Progenitor cell of endocrine pancreas (in vitro differentiated cells): ENCODE measurements around the gene SPAG4. TPM values are rescaled to one million over a fixed set of nuclear protein-coding genes. Genes with fewer than 3 reads are reported as not detected.

Source experiments
- DNase-seq: peaks from one replicate; pipeline ENCODE4 v3.0.0; 2021; ENCODE audit warnings: low spot score; ENCODE audit not compliant: unreplicated experiment
- H3K27ac Mint-ChIP-seq: 2 replicates; pipeline ENCODE4 v1.8.0; 2021; ENCODE audit warnings: mild to moderate bottlenecking, moderate library complexity, mixed read lengths
- H3K27me3 Mint-ChIP-seq: 2 replicates; pipeline ENCODE4 v1.8.0; 2021; ENCODE audit warnings: mixed read lengths
- H3K36me3 Mint-ChIP-seq: 2 replicates; pipeline ENCODE4 v1.8.0; 2022; ENCODE audit warnings: mixed read lengths; ENCODE audit not compliant: insufficient read depth
- H3K4me1 Mint-ChIP-seq: 2 replicates; pipeline ENCODE4 v1.8.0; 2021; ENCODE audit warnings: low read depth, mixed read lengths
- H3K4me3 Mint-ChIP-seq: 2 replicates; pipeline ENCODE4 v1.8.0; 2021; ENCODE audit warnings: low read depth, mild to moderate bottlenecking, moderate library complexity, mixed read lengths
- H3K9me3 Mint-ChIP-seq: 2 replicates; pipeline ENCODE4 v1.8.0; 2021; ENCODE audit warnings: low read depth, mixed read lengths
- total RNA-seq: library from RNA; stranded (reverse); gene quantifications from 2 replicates; pipeline ENCODE4 v1.2.1, GENCODE V29; 2021
- TF ChIP-seq, protein P1 (sequence below): fragments of 200-600 bp; sonication (generic); IDR thresholded peaks from one replicate; pipeline ENCODE4 v1.5.0; 2021; ENCODE audit warnings: antibody characterized with exemption, mild to moderate bottlenecking; ENCODE audit not compliant: unreplicated experiment

SPAG4 gene
- total RNA-seq, 1 donor from 2014 or later, result 1.1 TPM

DNA sequence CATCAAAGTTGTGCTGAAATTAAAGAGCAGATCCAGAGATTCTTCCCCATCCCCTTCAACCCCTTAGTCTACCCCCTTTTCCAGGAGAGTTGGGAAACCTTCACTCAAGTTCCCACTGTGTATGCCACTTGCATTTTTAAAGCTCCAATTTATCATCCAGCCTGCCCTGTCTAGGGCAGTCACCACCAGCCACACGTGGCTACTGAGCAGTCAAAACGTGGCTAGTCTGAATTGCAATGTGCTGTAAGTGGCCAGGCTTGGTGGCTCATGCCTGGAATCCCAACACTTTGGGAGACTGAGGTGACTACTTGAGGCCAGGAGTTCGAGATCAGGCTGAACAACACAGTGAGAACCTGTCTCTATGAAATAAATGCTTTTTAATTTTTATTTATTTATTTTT lies 38.8 kb upstream of the SPAG4 start:
- Mint-ChIP-seq H3K27me3 (peaks cover 7% of the 10 kb centered on the region), H3K4me3 (no peak overlapping the region), H3K9me3 (peaks cover 10% of the 10 kb centered on the region), H3K36me3 (no peaks in the 10 kb centered on the region), H3K4me1 (no peaks in the 10 kb centered on the region), H3K27ac (no peak overlapping the region)
- DNase-seq, result no peak
- TF ChIP-seq, protein P1, sequence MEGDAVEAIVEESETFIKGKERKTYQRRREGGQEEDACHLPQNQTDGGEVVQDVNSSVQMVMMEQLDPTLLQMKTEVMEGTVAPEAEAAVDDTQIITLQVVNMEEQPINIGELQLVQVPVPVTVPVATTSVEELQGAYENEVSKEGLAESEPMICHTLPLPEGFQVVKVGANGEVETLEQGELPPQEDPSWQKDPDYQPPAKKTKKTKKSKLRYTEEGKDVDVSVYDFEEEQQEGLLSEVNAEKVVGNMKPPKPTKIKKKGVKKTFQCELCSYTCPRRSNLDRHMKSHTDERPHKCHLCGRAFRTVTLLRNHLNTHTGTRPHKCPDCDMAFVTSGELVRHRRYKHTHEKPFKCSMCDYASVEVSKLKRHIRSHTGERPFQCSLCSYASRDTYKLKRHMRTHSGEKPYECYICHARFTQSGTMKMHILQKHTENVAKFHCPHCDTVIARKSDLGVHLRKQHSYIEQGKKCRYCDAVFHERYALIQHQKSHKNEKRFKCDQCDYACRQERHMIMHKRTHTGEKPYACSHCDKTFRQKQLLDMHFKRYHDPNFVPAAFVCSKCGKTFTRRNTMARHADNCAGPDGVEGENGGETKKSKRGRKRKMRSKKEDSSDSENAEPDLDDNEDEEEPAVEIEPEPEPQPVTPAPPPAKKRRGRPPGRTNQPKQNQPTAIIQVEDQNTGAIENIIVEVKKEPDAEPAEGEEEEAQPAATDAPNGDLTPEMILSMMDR, result no peak

GRCh38 chr20:35578469-35578868 lies 37.2 kb upstream of the SPAG4 start:
- Mint-ChIP-seq H3K4me3 (no peak overlapping the region), H3K4me1 (no peaks in the 10 kb centered on the region), H3K36me3 (no peaks in the 10 kb centered on the region), H3K9me3 (peaks cover 5% of the 10 kb centered on the region), H3K27ac (no peak overlapping the region), H3K27me3 (peaks cover 7% of the 10 kb centered on the region)
- no peak for DNase-seq
- TF ChIP-seq, protein P1, result no peak

- no peak overlapping the region for H3K4me3 Mint-ChIP-seq
- H3K9me3 Mint-ChIP-seq, result peaks cover 3% of the 10 kb centered on the region
- H3K36me3 Mint-ChIP-seq, result no peaks in the 10 kb centered on the region
- DNase-seq, result no peak
- peaks cover 7% of the 10 kb centered on the region for H3K27me3 Mint-ChIP-seq
- TF ChIP-seq, protein P1, result no peak
- no peak overlapping the region for H3K27ac Mint-ChIP-seq
- no peaks in the 10 kb centered on the region for H3K4me1 Mint-ChIP-seq
Observed at GRCh38 chr20:35579196-35579595, 36.4 kb upstream of the SPAG4 start.

- DNase-seq, result no peak
- Mint-ChIP-seq H3K27me3 (no peaks in the 10 kb centered on the region), H3K4me1 (no peaks in the 10 kb centered on the region), H3K9me3 (no peaks in the 10 kb centered on the region), H3K36me3 (no peaks in the 10 kb centered on the region), H3K27ac (no peak overlapping the region), H3K4me3 (no peak overlapping the region)
- TF ChIP-seq, protein P1, result no peak
Observed at GRCh38 chr20:35582131-35582530, 33.5 kb upstream of the SPAG4 start.

GRCh38 chr20:35582741-35583404 lies 32.8 kb upstream of the SPAG4 start:
- H3K36me3 Mint-ChIP-seq, result no peaks in the 10 kb centered on the region
- no peak for DNase-seq
- no peaks in the 10 kb centered on the region for H3K9me3 Mint-ChIP-seq
- TF ChIP-seq, protein P1, result no peak
- no peak overlapping the region for H3K4me3 Mint-ChIP-seq
- no peak overlapping the region for H3K27ac Mint-ChIP-seq
- no peaks in the 10 kb centered on the region for H3K27me3 Mint-ChIP-seq
- no peaks in the 10 kb centered on the region for H3K4me1 Mint-ChIP-seq
